NB4 (cell line): Measurements from ENCODE around the gene SNU13.

Experiments
- POLR2A ChIP-seq: IDR thresholded peaks from 2 replicates; pipeline ENCODE4 v1.6.1; 2011; ENCODE audit warnings: mild to moderate bottlenecking; ENCODE audit not compliant: insufficient read length; ENCODE audit errors: extremely low read depth
- TF ChIP-seq, protein P1 (sequence below): IDR thresholded peaks from one replicate; pipeline ENCODE4 v1.5.1; 2012; ENCODE audit warnings: low read depth, low read length
- TF ChIP-seq, protein P2 (sequence below): IDR thresholded peaks from 2 replicates; pipeline ENCODE4 v1.6.1; 2011; ENCODE audit warnings: low read depth, low read length

DNA sequence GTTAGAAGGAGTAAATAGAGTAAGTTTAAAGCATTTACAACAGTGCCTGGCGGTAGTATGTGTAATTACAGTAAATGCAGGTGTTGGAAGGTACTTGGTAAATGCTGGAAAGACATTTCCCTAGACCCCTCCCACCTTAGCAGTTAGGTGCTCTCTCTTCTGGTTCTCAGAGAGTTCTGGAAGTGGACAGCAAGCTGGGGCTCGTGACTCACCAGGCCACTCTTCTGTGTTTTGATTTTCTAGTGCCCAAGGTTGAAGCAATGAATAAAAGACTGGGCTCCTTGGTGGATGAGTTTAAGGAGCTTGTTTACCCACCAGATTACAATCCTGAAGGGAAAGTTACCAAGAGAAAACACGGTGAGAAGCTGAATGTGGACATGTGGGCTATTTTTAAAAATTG, 27.6 kb downstream of the SNU13 start:
- TF ChIP-seq, protein P1, sequence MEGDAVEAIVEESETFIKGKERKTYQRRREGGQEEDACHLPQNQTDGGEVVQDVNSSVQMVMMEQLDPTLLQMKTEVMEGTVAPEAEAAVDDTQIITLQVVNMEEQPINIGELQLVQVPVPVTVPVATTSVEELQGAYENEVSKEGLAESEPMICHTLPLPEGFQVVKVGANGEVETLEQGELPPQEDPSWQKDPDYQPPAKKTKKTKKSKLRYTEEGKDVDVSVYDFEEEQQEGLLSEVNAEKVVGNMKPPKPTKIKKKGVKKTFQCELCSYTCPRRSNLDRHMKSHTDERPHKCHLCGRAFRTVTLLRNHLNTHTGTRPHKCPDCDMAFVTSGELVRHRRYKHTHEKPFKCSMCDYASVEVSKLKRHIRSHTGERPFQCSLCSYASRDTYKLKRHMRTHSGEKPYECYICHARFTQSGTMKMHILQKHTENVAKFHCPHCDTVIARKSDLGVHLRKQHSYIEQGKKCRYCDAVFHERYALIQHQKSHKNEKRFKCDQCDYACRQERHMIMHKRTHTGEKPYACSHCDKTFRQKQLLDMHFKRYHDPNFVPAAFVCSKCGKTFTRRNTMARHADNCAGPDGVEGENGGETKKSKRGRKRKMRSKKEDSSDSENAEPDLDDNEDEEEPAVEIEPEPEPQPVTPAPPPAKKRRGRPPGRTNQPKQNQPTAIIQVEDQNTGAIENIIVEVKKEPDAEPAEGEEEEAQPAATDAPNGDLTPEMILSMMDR = no peak
- TF ChIP-seq POLR2A = no peak
- TF ChIP-seq, protein P2, sequence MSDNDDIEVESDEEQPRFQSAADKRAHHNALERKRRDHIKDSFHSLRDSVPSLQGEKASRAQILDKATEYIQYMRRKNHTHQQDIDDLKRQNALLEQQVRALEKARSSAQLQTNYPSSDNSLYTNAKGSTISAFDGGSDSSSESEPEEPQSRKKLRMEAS = no peak
